Heart left ventricle (tissue), 13 donors: ENCODE measurements around the gene NASP.

ENCODE experiments used
- CTCF ChIP-seq, 12 donors: fragments of 200-600 bp; sonication (generic) in 4 of 12; IDR thresholded peaks; one replicate each; pipeline versions ENCODE4 v1.5.0 to v1.8.0; 2018 to 2022; ENCODE audit warnings: antibody characterized with exemption in 12 of 12, mild to moderate bottlenecking in 5 of 12
- POLR2A ChIP-seq, 2 donors: fragments of 450-650 bp; IDR thresholded peaks; one replicate each; pipeline ENCODE4 v1.6.1; 2017; ENCODE audit warnings: antibody characterized with exemption in 2 of 2, mild to moderate bottlenecking in 2 of 2, moderate library complexity in 2 of 2
- donor health status: ischemic (EF 13 %, LVEDD 7.1; RV severe dilation, severe dysfunction).
- donor health status: DM: no; HTN: yes; CAD: no.
- donor health status: DM: no; HTN: no; CAD: no.
- donor health status: ischemic (EF 25% LVEDD 6.9; RV normal size, moderate dysfunction).
- donor health status: ischemic (EF 25% LVEDD 5.7; RV mildly dilated, moderate dysfunction).
- donor health status: ischemic (EF 35%, LVEDD 5.7; RV mildly dilated, moderate dysfunction).
- donor health status: nonischemic (EF 11% LVEDD 7.7; RV severe dilation, severe dysfunction).
- donor health status: DM: yes; HTN: yes; CAD: no.
- donor health status: PGD.
- donor health status: ischemic (EF 29% LVEDD 5.4; RV normal size, mild dysfunction).
- donor health status: nonischemic (EF 23%, LVEDD 6.1; RV moderate dilation, normal function).

DNA sequence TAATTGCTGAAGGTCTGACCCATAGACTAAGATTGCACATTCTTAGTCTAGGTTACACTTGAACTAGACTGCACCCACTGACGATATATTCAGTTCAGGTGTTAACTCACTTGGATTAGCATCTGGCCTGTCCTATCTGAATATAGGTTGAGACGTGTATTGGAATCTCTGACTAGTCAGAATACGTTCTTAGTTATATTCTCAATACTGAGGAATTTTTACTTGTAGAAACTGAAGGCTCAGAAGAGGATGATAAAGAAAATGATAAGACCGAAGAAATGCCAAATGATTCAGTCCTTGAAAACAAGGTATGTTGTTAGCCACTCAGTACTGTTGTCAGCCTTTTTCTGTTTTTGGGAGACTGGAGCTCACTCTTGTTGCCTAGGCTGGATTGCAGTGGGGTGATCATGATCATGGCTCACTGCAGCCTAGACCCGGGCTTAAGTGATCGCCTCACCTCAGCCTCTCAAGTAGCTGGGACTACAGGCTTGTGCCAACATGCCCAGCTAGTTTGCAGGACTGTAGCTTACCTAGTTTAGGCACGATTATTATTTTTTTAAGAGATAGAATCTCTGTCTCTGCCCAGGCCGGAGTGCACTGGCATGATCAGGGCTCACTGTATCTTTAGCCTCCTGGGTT, 29.2 kb downstream of the NASP start:
- no peak for TF ChIP-seq CTCF (IDR thresholded peaks at IDR 0.05)
- TF ChIP-seq POLR2A (IDR thresholded peaks at IDR 0.05), result no peak
